SIG-M5 treated with dmso at 0.1 percent for 504 hours (cell line): ENCODE results near the gene OCRL.
"Not testable (repeated sequence)": the region's sequence is repeated elsewhere in the genome, so short reads cannot be mapped to it uniquely, and the experiment has no call there.

Source experiments
- DNase-seq: peaks from one replicate; lab custom pipeline; 2025; ENCODE audit not compliant: unreplicated experiment; lab: John Stamatoyannopoulos, UW

OCRL gene

GRCh38 chrX:129534816-129535578, 5.1 kb upstream of the OCRL start:
- no peak for DNase-seq

- peak; percentile 48 for DNase-seq
Measured at GRCh38 chrX:129540722-129541184, 694 bp downstream of the OCRL start.

GRCh38 chrX:129544780-129545179, 4.7 kb downstream of the OCRL start:
- no peak for DNase-seq

- DNase-seq, result no peak
Measured at GRCh38 chrX:129545408-129545807, 5.3 kb downstream of the OCRL start.

GRCh38 chrX:129549124-129549523, 9.1 kb downstream of the OCRL start:
- no peak for DNase-seq

- DNase-seq, result peak; percentile 66
Measured at GRCh38 chrX:129553619-129554288, 13.7 kb downstream of the OCRL start.

GRCh38 chrX:129554816-129555215, 14.8 kb downstream of the OCRL start:
- not testable (repeated sequence) for DNase-seq

GRCh38 chrX:129556806-129557315, 16.8 kb downstream of the OCRL start:
- no peak for DNase-seq

GRCh38 chrX:129557844-129558480, 17.9 kb downstream of the OCRL start:
- DNase-seq, result no peak

GRCh38 chrX:129559783-129560182, 19.7 kb downstream of the OCRL start:
- peak; percentile 0 for DNase-seq

GRCh38 chrX:129561453-129561852, 21.4 kb downstream of the OCRL start:
- DNase-seq, result no peak

GRCh38 chrX:129564345-129564744, 24.3 kb downstream of the OCRL start:
- not testable (repeated sequence) for DNase-seq

GRCh38 chrX:129565046-129565650, 25.1 kb downstream of the OCRL start:
- DNase-seq, result no peak

GRCh38 chrX:129566073-129566472, 26.0 kb downstream of the OCRL start:
- no peak for DNase-seq

GRCh38 chrX:129568349-129568748, 28.3 kb downstream of the OCRL start:
- no peak for DNase-seq

- no peak for DNase-seq
Measured at GRCh38 chrX:129572422-129572821, 32.4 kb downstream of the OCRL start.

GRCh38 chrX:129573652-129574051, 33.6 kb downstream of the OCRL start:
- not testable (repeated sequence) for DNase-seq

- DNase-seq, result no peak
Measured at GRCh38 chrX:129574214-129574613, 34.2 kb downstream of the OCRL start.

GRCh38 chrX:129576539-129576938, 36.5 kb downstream of the OCRL start:
- DNase-seq, result no peak

GRCh38 chrX:129577473-129577872, 37.4 kb downstream of the OCRL start:
- no peak for DNase-seq

GRCh38 chrX:129577877-129578276, 37.8 kb downstream of the OCRL start:
- no peak for DNase-seq
